ENCODE measurements around the gene LHFPL3.

The LHFPL3 gene

DNA sequence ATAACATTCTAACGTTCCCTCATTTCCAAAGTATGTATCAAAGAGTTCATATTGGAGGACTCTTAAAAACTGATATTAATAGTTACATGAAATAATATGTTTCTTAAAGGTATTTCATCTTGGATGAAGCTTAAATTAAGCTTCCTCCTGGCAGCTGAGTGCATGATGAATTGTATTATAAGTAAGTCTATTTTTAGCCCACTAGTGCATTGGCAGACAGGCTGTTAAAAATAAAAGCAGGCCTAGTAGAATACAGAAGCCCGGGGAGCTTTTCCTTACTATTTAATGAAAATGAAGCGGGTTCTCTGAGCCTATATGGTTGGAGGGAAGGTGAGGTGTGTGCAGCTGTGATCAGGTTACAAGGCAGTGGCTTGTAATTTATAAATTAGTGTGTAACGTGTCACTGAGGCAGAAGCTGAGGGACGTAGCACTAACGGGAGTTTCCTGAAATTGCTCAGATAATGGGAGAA lies 554.9 kb downstream of the LHFPL3 start:
- DNase-seq (ENCODE audit: low spot score) = no peak
- in situ Hi-C loops (cut with MboI; ENCODE audit: low pct_unique_long_range_greater_than_20kb, low sequenced_read_pairs, unreplicated experiment) = no loop called here
- TF ChIP-seq, protein P1, sequence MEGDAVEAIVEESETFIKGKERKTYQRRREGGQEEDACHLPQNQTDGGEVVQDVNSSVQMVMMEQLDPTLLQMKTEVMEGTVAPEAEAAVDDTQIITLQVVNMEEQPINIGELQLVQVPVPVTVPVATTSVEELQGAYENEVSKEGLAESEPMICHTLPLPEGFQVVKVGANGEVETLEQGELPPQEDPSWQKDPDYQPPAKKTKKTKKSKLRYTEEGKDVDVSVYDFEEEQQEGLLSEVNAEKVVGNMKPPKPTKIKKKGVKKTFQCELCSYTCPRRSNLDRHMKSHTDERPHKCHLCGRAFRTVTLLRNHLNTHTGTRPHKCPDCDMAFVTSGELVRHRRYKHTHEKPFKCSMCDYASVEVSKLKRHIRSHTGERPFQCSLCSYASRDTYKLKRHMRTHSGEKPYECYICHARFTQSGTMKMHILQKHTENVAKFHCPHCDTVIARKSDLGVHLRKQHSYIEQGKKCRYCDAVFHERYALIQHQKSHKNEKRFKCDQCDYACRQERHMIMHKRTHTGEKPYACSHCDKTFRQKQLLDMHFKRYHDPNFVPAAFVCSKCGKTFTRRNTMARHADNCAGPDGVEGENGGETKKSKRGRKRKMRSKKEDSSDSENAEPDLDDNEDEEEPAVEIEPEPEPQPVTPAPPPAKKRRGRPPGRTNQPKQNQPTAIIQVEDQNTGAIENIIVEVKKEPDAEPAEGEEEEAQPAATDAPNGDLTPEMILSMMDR (IDR thresholded peaks at IDR 0.05; ENCODE audit: extremely low read depth, insufficient read depth, missing control alignments) = no peak

DNA sequence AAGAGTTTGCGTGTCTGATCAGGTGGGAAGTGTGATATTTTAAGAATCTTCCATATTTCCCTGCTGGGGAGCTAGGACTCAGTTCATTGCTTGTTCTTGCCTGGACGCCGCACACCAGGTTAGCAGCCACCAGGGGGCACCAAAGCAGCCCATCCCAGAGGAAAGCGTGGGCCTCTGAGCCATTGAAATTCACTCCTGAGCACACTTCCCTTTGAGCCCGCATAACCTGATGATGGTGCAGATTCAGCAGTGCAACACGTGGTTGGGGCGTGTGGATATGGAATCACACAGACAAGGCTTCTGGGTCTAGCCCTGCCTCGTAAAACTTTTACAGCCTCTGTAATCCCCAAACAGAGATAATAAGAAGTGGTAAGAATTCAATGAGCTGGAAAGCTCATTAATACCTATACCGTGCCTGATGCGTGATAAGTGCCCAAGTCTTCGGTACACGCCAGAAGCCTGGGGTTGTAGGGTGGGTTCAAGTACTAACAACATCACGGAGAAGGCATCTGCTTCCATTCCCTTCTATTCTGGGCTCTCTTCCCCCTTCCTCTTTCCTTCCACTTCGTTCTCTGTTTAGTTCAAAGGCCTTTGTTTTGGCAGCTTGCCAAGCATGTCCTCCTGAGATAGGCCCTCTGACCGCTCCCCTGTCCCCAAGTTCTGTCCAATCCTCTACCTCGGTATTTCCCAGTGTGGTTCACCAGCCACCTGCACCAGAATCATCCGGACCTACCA lies 555.5 kb downstream of the LHFPL3 start:
- peak; percentile 62 for DNase-seq (ENCODE audit: low spot score)
- TF ChIP-seq, protein P1 (IDR thresholded peaks at IDR 0.05; ENCODE audit: extremely low read depth, insufficient read depth, missing control alignments) = peak; percentile 94
- in situ Hi-C loops (cut with MboI; ENCODE audit: low pct_unique_long_range_greater_than_20kb, low sequenced_read_pairs, unreplicated experiment) = no loop called here

DNA sequence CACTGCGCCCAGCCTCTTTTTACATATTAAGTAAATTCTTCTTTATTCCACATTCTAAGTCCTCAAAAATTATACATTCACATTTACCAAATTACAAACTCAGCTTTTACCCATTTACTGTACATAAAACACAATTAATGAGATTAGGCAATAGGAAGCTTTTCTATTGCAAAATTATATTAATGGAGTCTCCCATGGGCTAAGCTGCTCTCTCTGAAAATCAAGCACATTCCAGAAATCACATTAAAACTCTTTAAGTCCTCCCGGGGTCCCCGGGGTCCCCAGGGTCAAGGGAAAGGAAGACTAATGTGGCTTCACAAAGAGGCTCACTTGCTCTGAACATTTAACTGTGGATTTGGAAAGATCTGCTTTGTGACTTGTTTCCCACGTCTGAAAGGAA lies 558.2 kb downstream of the LHFPL3 start:
- in situ Hi-C loops (cut with MboI; ENCODE audit: low pct_unique_long_range_greater_than_20kb, low sequenced_read_pairs, unreplicated experiment) = no loop called here
- DNase-seq (ENCODE audit: low spot score) = no peak
- TF ChIP-seq, protein P1 (IDR thresholded peaks at IDR 0.05; ENCODE audit: extremely low read depth, insufficient read depth, missing control alignments) = no peak

DNA sequence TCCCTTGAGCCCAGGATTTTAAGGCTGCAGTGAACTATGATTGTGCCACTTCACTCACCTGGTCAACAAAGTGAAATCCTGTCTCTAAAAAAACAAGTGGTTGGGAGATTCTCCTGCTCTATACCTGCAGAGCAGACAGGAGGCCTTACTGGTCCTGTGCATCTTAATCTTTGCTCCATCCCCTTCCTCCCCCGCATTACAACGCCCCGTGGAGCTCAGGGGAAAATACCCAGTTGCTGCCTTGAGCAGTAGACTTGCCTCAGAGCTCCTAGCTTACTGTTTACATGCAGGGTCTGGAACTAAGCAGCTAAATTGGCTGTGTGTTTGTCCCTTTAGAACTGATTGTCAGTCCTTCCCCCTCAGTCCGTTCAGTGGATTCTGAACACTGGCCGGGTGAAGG lies 561.8 kb downstream of the LHFPL3 start:
- DNase-seq (ENCODE audit: low spot score) = no peak
- TF ChIP-seq, protein P1 (IDR thresholded peaks at IDR 0.05; ENCODE audit: extremely low read depth, insufficient read depth, missing control alignments) = no peak
- in situ Hi-C loops (cut with MboI; ENCODE audit: low pct_unique_long_range_greater_than_20kb, low sequenced_read_pairs, unreplicated experiment) = no loop called here

DNA sequence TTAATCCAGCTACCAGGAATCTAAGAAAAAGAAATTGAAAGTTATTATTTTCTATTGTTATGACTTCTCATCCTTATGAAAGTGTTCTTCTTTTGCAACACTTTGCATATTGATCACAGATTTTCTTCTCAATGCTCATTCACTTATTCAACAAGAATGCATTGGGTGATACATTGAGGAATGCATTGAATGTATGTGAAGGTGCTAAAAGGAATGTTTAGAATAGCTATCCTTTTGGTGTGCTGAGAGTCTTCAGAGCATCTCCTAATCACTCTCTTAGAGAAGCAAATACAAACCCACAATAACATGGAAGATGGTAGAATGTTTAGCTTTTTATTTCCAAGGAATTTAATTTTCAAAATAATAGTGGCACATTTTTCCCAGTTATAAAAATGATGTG lies 563.5 kb downstream of the LHFPL3 start:
- in situ Hi-C loops (cut with MboI; ENCODE audit: low pct_unique_long_range_greater_than_20kb, low sequenced_read_pairs, unreplicated experiment) = no loop called here
- no peak for DNase-seq (ENCODE audit: low spot score)
- TF ChIP-seq, protein P1 (IDR thresholded peaks at IDR 0.05; ENCODE audit: extremely low read depth, insufficient read depth, missing control alignments) = no peak

DNA sequence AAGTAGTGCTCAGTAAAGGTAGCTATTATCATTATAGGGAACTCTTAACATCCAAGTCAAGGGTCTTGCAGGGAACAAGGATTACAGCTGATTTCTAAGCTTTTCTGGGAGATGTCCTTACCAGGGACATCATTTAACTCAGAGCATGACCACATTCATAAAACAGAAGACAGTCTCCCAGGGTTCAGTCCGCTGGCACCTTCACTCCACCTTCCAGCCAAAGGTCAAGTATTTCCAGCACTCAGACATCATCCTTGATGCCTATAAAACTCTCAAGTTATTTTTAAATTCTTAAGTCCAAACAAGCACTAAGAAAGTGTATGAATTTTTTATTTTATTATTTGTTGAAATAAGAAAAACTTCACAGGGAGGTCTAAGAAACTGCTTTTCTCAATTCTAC lies 565.9 kb downstream of the LHFPL3 start:
- DNase-seq (ENCODE audit: low spot score) = no peak
- in situ Hi-C loops (cut with MboI; ENCODE audit: low pct_unique_long_range_greater_than_20kb, low sequenced_read_pairs, unreplicated experiment) = no loop called here
- TF ChIP-seq, protein P1 (IDR thresholded peaks at IDR 0.05; ENCODE audit: extremely low read depth, insufficient read depth, missing control alignments) = no peak

All from GM13977 (cell line).